Muscle layer of colon (tissue), 2 donors: ENCODE measurements around the gene PEX11A.

Source experiments
- H3K27ac ChIP-seq: one replicate; pipeline ENCODE4 v1.7.0; 2013; ENCODE audit warnings: low read depth, mild to moderate bottlenecking, low read length, moderate library complexity
- H3K27me3 ChIP-seq, 2 donors: one replicate each; pipeline ENCODE4 v1.7.0; 2013; ENCODE audit warnings: low read length in 2 of 2, mild to moderate bottlenecking in 2 of 2; ENCODE audit not compliant: insufficient read depth in 2 of 2, control insufficient read depth in 1 of 2
- H3K36me3 ChIP-seq: one replicate; pipeline ENCODE4 v1.7.0; 2013; ENCODE audit warnings: mild to moderate bottlenecking, low read length; ENCODE audit not compliant: insufficient read depth
- H3K4me1 ChIP-seq: one replicate; pipeline ENCODE4 v1.7.0; 2013; ENCODE audit warnings: mild to moderate bottlenecking, low read length; ENCODE audit not compliant: insufficient read depth
- H3K4me3 ChIP-seq, 2 donors: one replicate each; pipeline ENCODE4 v1.7.0; 2013; ENCODE audit warnings: low read length in 2 of 2, low read depth in 1 of 2, mild to moderate bottlenecking in 1 of 2, moderate library complexity in 1 of 2
- H3K9ac ChIP-seq: one replicate; pipeline ENCODE4 v1.7.0; 2013; ENCODE audit warnings: low read length
- H3K9me3 ChIP-seq: one replicate; pipeline ENCODE4 v1.7.0; 2013; ENCODE audit warnings: mild to moderate bottlenecking, low read length
- donor health status: abdominal sarcoma.
- donor health status: Adenocarcinoma of cecum.

PEX11A gene

DNA sequence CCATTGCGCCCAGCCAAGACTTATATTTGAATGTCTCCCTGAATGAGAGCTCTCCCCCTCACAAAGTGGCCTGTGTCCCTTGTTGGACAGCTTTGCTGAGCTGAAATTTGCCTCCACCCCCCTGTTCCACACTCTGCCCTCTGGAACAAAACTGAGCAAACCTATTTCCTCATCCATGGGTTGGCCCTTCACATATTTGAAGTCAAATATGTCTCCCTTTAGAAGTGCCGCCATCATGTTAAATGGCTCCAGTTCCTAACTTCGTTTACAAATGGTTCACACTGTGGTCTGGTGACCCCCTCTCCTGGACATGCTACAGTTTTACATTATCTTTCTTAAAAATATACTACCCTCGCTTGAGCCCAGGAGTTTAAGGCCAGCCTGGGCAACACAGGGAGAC is 16.0 kb downstream of the PEX11A start:
- no peaks in the 10 kb centered on the region for H3K27me3 ChIP-seq
- H3K9me3 ChIP-seq: no peaks in the 10 kb centered on the region
- H3K4me1 ChIP-seq: peaks cover 8% of the 10 kb centered on the region
- no peaks in the 10 kb centered on the region for H3K36me3 ChIP-seq
- no peak overlapping the region for H3K9ac ChIP-seq
- H3K27ac ChIP-seq: no peak overlapping the region
- H3K4me3 ChIP-seq: no peak overlapping the region

DNA sequence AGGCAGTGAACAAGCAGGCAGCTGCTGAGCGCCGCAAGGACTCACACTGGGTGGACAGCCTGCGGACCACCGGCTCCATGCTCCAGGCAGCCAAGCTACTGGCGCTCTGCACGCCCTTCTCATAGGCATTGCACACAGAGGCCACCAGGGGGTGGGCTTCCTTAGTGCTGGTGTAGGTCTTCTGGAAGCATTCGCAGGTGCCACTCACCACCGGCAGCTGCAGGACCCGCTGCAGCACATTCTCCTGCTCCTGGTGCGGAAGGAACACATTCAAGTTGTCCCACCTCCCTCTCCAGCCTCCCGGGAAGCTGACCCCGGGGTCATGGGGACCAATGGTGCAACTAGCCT is 17.4 kb downstream of the PEX11A start:
- Histone ChIP-seq H3K9ac (no peak overlapping the region), H3K36me3 (no peaks in the 10 kb centered on the region), H3K4me3 (no peak overlapping the region), H3K27ac (no peak overlapping the region), H3K27me3 (no peaks in the 10 kb centered on the region), H3K4me1 (peaks cover 8% of the 10 kb centered on the region), H3K9me3 (no peaks in the 10 kb centered on the region)

DNA sequence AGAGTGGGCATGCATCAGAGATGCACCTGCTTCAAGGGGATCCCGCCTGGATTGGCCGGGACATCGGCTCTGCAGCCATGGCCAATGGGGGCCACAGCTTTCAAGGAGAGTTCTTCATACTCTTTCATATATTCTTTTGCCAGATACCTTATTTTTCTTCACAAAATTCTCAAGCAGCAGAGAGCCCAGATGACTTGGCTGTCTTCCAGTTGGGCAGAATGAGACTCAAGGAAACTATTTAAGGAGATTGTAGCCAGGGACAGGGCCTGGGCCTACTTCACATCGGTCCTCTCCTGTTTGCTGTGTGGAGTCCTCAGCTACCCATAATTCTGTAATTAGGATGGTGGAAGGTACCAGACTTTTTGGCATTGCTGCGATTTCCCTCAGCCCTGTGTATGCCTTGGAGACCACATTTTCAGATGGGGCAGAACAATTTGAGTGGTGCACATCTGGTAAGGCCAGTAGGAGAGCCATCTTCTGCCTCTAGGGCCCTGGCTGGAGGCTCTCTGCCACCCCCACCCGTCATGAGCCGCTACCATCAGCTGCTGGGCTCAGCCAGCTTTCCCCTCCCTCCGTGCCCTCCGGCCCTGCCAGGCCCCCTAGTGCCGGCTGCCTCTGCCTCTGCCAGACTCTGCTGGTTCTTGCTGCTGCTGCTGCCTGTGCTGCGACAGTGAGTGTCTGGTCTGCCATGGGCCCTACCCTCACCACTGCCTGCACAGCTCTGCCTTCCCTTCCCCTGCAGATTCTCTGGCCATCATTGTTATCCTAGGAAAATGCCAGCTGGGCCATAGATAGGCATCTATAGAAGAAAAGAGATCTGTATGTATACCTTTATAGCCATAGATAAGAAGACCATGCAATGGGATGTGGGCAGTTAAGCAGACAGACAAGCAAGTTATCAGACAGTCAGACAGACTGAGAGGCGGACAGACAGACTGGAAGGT is 18.1 kb downstream of the PEX11A start:
- H3K9ac ChIP-seq: no peak overlapping the region
- H3K36me3 ChIP-seq: no peaks in the 10 kb centered on the region
- H3K4me1 ChIP-seq: peaks cover 8% of the 10 kb centered on the region
- H3K27ac ChIP-seq: no peak overlapping the region
- H3K4me3 ChIP-seq: no peak overlapping the region
- no peaks in the 10 kb centered on the region for H3K27me3 ChIP-seq
- H3K9me3 ChIP-seq: no peaks in the 10 kb centered on the region

DNA sequence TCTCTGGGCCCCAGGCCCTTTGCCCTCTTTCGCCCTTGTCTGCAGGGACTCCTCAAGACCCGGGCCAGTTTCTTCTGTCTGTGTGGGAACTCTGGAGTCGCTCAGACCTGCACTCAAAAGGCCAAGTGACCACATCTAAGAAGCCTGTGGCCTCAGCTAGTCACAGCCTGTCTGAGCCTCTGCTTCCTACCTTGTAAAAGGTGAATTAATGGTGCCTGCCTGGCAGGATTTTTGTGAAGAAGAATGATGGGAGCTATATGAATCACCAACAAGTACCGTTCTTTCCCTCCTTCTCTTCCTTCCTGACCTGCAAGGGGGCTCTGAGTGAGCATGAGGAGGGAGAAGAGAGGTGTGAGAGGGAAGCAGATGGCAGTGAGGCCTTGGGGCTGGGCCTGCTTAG is 18.9 kb downstream of the PEX11A start:
- Histone ChIP-seq H3K27me3 (no peaks in the 10 kb centered on the region), H3K9me3 (no peaks in the 10 kb centered on the region), H3K4me3 (no peak overlapping the region), H3K9ac (no peak overlapping the region), H3K4me1 (peaks cover 8% of the 10 kb centered on the region), H3K36me3 (no peaks in the 10 kb centered on the region), H3K27ac (no peak overlapping the region)

DNA sequence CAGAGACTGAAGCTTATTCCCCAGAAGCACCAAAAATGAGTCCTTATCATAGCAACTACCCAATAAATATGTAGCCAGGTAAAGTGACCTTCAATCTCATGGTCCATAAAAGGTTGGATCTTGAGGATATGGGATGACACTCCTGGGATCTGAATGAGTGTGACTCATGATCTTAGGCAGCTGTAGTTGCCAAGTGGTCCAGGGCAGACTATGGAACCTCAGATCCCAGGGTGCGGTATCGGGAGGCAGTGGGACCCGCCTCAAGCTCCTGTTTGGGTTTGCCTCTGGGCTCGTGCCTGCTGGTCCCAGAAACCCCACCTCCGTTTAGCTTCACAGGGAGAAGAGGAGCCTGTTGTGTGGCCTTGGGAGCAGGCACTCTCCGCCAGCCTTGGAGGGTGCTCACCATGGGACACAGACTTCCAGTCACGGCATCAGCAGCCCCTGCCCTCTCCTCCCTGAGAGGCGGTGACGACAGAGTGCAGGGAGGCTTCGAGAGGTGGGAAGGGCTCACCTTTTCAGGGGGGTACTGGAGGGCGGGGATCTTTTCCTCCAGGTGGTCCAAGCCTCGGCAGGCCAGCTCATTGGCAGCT is 19.5 kb downstream of the PEX11A start:
- H3K4me1 ChIP-seq: peaks cover 8% of the 10 kb centered on the region
- no peak overlapping the region for H3K4me3 ChIP-seq
- H3K27ac ChIP-seq: no peak overlapping the region
- no peaks in the 10 kb centered on the region for H3K36me3 ChIP-seq
- no peaks in the 10 kb centered on the region for H3K27me3 ChIP-seq
- no peak overlapping the region for H3K9ac ChIP-seq
- H3K9me3 ChIP-seq: no peaks in the 10 kb centered on the region

DNA sequence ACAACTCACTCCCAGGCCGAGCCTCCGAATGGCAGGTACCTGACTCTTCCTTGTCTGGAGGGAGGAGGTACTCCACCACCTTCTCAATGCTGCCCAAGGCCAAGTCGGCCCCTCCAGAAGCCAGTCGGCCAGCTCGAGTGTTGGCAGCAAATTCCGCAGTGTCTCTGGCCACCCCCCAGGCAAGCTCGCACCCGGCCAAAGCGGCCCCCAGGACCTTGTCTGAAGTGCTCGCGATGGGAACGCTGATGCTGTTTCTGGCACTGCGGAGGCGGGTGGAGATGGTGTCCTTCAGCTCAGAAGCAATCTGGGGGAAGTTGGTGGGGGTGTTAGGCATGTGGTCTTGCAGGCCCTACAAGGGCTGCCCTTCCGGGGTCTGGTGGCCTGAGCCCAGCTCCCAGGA is 20.6 kb downstream of the PEX11A start:
- H3K27ac ChIP-seq: no peak overlapping the region
- H3K9me3 ChIP-seq: no peaks in the 10 kb centered on the region
- peaks cover 10% of the 10 kb centered on the region for H3K4me1 ChIP-seq
- H3K36me3 ChIP-seq: no peaks in the 10 kb centered on the region
- no peaks in the 10 kb centered on the region for H3K27me3 ChIP-seq
- H3K4me3 ChIP-seq: no peak overlapping the region
- H3K9ac ChIP-seq: no peak overlapping the region

DNA sequence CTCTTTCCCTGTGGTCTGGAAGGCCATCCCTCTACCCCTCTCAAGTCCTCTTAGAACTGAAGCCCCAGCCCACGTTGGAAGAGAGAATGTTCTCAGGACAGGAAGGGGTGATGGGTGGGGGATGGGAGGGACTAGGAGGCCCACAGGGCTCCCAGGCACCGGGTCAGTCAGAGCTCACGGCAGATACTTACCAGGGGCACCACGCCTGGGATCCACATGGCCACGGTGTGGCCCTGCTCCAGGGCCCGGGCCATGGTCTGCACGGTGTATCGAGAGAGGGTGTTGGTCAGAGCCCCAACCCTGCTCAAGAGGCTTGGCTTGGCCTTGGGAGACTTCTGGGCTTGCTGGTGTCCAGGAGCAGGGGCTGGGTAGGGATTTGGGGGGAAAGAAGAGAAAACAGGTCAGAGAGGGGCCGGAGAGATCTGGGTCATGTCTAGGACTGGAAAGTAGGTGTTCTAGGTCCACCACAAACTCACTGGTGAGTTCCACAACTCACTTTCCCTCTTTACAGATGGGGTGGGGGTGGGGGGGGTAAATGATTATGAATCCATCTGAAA is 21.2 kb downstream of the PEX11A start:
- H3K4me3 ChIP-seq: no peak overlapping the region
- no peak overlapping the region for H3K9ac ChIP-seq
- H3K27ac ChIP-seq: no peak overlapping the region
- no peaks in the 10 kb centered on the region for H3K9me3 ChIP-seq
- H3K36me3 ChIP-seq: no peaks in the 10 kb centered on the region
- H3K27me3 ChIP-seq: no peaks in the 10 kb centered on the region
- peaks cover 13% of the 10 kb centered on the region for H3K4me1 ChIP-seq

DNA sequence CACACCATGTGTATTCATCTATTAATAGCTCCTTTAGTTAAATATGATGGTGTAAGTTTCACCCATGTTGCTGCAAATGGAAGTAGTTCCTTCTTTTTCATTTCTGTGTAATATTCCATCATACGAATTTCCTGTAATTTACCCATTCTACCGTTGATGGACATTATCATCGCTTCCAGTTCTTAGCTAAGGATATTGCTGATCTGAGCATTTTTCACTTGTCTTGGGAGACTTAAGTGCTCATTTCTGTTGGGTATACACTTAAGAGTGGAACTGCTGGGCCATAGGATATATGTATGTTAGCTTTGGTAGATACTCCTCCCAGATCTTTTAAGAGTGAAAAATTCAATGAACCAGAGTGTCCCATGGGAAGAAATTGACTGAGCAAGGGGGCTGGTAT is 22.4 kb downstream of the PEX11A start:
- H3K4me3 ChIP-seq: no peak overlapping the region
- H3K4me1 ChIP-seq: peaks cover 14% of the 10 kb centered on the region
- H3K9ac ChIP-seq: no peak overlapping the region
- H3K27ac ChIP-seq: no peak overlapping the region
- H3K36me3 ChIP-seq: no peaks in the 10 kb centered on the region
- H3K9me3 ChIP-seq: no peaks in the 10 kb centered on the region
- H3K27me3 ChIP-seq: no peaks in the 10 kb centered on the region

DNA sequence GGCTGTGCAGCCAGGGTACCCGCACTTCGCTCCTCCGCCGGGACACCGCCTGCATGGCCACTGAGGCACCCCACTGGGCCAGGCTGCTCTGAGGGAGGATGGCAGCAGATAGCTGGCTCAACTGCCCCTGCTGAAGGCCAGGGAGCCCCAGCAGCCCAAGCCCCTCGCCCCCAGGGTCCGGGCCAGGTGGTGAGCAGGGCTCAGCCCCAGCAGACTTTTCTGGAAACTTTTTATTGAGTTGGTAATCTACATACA is 22.9 kb downstream of the PEX11A start:
- Histone ChIP-seq H3K27ac (no peak overlapping the region), H3K4me1 (peaks cover 13% of the 10 kb centered on the region), H3K9me3 (no peaks in the 10 kb centered on the region), H3K36me3 (no peaks in the 10 kb centered on the region), H3K4me3 (no peak overlapping the region), H3K9ac (no peak overlapping the region), H3K27me3 (no peaks in the 10 kb centered on the region)

DNA sequence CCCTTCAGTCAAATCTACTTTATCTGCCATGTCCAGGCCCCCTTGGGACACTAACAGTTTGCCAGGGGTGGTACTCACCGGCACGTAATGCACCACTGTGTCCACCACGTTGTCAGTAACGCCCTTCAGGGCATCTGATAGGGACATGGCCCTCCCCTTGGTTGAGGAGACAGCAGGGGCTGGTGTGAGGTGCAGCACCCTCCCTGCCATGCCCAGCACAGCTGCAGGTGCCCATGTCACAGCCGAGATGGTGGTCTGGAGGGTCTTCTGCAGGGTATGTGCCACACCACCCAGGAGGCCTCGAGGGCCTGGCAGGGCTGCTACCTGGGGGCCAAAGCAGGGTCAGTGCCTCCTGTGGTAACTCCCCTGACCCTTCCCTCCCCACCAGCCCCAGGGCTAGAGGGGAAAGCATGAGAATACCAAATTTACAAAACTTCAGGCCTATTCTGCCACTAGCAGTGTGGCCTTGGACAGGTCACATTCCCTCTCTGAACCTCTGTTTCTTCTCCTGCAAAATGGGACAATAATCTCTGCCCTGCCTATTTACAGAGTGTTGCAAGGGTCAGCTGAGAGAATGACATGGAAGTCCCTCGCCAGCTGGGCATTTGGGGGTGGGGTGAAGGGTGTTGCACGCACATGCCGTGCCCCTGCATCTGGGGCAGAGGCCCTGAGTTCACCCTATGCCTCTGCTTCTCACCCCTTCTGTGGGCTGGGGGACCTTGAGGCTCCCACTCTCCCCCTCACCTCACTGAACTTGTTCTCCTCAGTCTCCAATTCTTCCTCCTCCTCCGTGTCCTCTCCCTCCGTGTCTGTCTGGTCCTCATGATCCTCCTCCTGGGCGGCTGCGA is 23.5 kb downstream of the PEX11A start:
- no peaks in the 10 kb centered on the region for H3K27me3 ChIP-seq
- H3K4me3 ChIP-seq: no peak overlapping the region
- no peaks in the 10 kb centered on the region for H3K9me3 ChIP-seq
- H3K9ac ChIP-seq: no peak overlapping the region
- H3K36me3 ChIP-seq: no peaks in the 10 kb centered on the region
- H3K4me1 ChIP-seq: peaks cover 9% of the 10 kb centered on the region
- H3K27ac ChIP-seq: no peak overlapping the region

DNA sequence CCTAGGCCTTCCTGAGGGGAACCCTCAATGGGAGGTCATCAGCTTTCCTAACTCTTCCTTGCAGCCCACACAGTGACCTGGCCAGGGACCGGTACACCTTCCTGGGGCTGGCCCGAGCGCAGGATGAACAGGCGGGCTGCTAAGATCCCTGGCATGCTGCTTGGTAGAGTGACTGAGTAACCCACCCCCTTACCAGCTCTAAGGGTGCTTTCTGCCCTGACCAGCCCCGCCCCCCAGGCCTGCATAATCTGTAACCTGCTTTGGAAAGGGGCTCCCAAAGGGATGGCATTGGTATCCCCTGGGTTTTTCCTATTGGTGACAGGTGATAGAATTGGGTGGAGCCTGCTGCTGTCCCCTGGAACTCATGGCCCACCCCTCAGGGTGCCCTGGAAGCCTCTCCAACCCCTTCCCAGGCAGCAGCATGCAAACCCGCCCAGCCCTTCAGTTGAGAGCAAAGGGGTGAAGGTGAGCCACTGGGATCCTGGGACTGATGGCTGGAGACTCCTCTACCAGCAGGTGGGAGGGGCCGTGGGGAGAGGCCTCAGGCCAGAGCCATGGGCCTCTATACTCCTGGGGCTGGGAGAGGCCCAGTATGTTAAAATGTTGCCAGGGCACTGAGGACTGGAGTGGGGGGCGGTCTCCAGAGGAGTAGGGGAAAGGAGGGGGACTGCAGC is 24.2 kb downstream of the PEX11A start:
- no peaks in the 10 kb centered on the region for H3K27me3 ChIP-seq
- H3K36me3 ChIP-seq: no peaks in the 10 kb centered on the region
- no peaks in the 10 kb centered on the region for H3K9me3 ChIP-seq
- peak overlapping the region; percentile 23 to 47 for H3K4me3 ChIP-seq
- H3K27ac ChIP-seq: peak overlapping the region; percentile 80
- peaks cover 9% of the 10 kb centered on the region for H3K4me1 ChIP-seq
- no peak overlapping the region for H3K9ac ChIP-seq
